GM10266 (cell line): ENCODE measurements around the gene IFNA2.

ENCODE experiments used
- DNase-seq: peaks from one replicate; pipeline ENCODE4 v3.0.0; 2012; ENCODE audit errors: extremely low spot score
- CTCF ChIP-seq: IDR thresholded peaks from 2 replicates; pipeline ENCODE4 v1.5.1; 2012; ENCODE audit warnings: mild to moderate bottlenecking, low read depth; ENCODE audit not compliant: control insufficient read depth, insufficient read depth; ENCODE audit errors: missing control alignments

The IFNA2 gene

GRCh38 chr9:21348430-21348970 is 36.7 kb downstream of the IFNA2 start:
- no peak for DNase-seq
- no peak for TF ChIP-seq CTCF

- TF ChIP-seq CTCF, result no peak
- DNase-seq, result no peak
Observed at GRCh38 chr9:21340735-21341134, 44.5 kb downstream of the IFNA2 start.

GRCh38 chr9:21336457-21336856 is 48.7 kb downstream of the IFNA2 start:
- no peak for TF ChIP-seq CTCF
- no peak for DNase-seq

- peak; percentile 87 for DNase-seq
- TF ChIP-seq CTCF, result no peak
Observed at GRCh38 chr9:21334701-21335632, 50.2 kb downstream of the IFNA2 start, which contains the start of gene KLHL9. Gene KLHL9, minus strand, starts transcription at chr9:21335404. Its CDS starts 545 bp downstream, at chr9:21334859.
